Stimulated activated CD8-positive, alpha-beta memory T cell treated with anti-CD3 and anti-CD28 coated beads, Interleukin-12 subunit alpha, Interleukin-12 subunit beta, amount 100 ng/mL, for 1 hour (primary cell): ENCODE measurements around the gene HBB.

ENCODE experiments used
- DNase-seq: peaks from one replicate; pipeline ENCODE4 v3.0.0-alpha.2; 2020; ENCODE audit warnings: low read depth

Gene HBB

DNA sequence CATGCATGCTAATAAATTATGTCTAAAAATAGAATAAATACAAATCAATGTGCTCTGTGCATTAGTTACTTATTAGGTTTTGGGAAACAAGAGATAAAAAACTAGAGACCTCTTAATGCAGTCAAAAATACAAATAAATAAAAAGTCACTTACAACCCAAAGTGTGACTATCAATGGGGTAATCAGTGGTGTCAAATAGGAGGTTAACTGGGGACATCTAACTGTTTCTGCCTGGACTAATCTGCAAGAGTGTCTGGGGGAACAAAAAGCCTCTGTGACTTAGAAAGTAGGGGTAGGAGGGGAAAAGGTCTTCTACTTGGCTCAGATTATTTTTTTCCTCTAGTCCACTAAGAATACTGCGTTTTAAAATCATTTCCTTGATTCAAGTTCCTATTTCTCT lies 810 bp upstream of the HBB start:
- DNase-seq = no peak

DNA sequence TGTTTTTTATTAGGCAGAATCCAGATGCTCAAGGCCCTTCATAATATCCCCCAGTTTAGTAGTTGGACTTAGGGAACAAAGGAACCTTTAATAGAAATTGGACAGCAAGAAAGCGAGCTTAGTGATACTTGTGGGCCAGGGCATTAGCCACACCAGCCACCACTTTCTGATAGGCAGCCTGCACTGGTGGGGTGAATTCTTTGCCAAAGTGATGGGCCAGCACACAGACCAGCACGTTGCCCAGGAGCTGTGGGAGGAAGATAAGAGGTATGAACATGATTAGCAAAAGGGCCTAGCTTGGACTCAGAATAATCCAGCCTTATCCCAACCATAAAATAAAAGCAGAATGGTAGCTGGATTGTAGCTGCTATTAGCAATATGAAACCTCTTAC lies 1.4 kb downstream of the HBB start:
- no peak for DNase-seq

DNA sequence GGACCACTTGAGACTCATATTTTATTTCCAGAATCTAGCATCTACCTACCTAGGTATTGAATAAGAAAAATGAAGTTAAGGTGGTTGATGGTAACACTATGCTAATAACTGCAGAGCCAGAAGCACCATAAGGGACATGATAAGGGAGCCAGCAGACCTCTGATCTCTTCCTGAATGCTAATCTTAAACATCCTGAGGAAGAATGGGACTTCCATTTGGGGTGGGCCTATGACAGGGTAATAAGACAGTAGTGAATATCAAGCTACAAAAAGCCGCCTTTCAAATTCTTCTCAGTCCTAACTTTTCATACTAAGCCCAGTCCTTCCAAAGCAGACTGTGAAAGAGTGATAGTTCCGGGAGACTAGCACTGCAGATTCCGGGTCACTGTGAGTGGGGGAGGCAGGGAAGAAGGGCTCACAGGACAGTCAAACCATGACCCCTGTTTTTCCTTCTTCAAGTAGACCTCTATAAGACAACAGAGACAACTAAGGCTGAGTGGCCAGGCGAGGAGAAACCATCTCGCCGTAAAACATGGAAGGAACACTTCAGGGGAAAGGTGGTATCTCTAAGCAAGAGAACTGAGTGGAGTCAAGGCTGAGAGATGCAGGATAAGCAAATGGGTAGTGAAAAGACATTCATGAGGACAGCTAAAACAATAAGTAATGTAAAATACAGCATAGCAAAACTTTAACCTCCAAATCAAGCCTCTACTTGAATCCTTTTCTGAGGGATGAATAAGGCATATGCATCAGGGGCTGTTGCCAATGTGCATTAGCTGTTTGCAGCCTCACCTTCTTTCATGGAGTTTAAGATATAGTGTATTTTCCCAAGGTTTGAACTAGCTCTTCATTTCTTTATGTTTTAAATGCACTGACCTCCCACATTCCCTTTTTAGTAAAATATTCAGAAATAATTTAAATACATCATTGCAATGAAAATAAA lies 2.1 kb downstream of the HBB start:
- DNase-seq = no peak

DNA sequence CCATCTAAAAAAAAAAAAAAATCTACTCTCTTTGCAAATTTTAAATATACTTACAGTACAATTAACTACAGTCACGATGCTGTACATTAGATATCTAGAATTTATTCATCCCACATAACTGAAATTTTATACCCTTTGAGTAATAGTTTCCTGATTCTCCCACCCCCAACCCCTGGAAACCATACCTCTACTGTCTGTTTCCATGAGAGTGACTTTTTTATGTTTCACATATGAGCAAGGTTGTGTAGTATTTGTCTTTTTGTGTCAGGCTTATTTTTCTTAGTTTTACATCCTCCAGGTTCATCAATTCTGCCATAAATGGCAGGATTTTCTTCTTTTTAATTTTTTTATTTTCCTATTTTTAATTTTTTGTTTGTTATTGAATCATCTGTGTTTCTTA lies 3.2 kb downstream of the HBB start:
- no peak for DNase-seq

DNA sequence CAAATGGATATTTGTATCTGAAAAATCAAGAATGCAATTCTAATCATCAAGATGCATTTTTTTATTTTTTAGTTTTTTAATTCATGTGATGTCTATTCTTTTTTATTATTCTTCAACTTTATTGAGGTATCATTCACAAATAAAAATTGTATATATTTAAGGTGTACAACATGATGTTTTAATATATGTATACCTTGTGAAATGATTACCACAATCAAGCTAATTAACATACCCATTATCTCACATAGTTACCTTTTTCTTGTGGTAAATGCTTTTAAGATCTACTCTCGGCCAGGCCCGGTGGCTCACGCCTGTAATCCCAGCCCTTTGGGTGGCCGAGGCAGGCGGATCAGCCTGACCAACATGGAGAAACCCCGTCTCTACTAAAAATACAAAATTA lies 3.7 kb downstream of the HBB start:
- no peak for DNase-seq

DNA sequence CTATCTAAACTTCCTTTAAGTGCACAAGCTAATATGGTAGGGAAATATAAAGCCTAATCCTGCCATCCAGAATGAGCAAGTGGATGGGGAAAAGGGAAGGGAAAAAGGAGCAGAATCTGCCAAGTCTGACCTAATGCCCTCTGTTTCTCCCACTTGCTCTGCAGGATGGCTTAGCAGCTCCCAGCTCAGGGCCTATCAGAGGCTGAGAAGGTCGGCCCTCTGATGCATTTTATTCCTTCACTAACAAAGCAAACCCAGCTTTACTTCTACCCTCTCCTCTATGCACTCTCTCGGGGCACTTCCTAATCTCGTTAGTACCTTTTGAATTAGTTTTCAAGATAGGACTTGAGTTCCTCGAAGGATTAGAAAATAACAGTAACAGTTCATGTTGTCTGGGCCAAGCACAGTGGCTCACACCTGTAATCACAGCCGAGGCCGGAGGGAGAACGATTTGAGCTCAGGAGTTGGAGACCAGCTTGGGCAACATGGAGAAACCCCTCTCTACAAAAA lies 16.4 kb downstream of the HBB start:
- no peak for DNase-seq

DNA sequence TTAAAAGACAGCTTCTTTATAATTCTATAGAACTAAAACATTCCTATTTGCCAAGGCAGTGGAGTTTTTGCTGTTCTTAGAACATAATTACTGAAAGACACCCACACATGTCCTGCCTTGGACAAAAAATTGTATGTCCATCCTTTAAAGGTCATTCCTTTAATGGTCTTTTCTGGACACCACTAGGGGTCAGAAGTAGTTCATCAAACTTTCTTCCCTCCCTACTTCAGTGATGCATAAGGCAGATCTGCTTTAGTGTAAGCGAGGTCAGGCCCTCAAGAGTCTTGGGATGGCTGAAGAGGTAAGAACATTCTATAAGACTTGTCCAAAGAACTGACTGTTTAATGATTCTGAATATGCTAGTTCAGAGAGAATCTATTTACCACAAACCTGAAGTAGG lies 22.1 kb downstream of the HBB start:
- no peak for DNase-seq

DNA sequence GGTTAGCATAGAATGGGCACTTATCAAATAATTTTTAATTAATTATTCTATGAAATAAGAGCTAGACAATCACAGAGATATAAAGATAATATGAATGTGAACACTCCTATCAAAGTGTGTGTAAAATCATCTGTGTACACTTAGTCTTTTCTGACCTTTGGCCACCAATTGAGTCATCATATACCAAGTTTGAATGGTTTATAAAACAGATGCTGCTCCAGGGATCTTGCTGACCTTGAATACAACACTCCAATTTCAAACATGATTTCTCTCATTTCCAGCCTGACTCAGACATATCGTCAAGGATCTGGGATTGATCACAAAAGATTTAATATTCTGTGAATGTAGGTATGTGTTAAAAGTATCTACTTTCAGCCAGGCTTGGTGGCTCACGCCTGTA lies 23.5 kb downstream of the HBB start:
- no peak for DNase-seq

DNA sequence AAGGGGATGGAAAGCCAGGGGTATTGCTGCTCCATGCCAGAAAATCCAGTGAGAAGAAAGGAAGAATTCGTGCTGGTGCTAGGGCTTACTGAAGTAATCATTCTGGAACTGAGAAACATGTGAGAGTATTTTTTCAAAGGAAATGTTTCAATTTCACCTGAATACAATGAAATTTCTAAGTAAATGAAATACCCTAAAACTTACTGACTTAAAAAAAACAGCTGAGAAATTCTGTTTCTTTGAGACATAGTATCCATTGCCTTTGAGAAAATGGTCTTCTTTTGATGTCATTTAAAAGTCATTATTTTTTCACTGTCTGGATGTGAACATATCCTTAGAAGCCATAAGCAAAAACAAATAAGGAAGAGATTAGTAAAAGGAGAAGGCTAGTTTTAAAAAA lies 26.3 kb downstream of the HBB start, which contains the start of gene OR51V1:
Gene OR51V1 (minus strand): TSS at position 101 of the 400 bp plus-strand sequence. CDS start 0 bp downstream, at position 101.
- DNase-seq = no peak

DNA sequence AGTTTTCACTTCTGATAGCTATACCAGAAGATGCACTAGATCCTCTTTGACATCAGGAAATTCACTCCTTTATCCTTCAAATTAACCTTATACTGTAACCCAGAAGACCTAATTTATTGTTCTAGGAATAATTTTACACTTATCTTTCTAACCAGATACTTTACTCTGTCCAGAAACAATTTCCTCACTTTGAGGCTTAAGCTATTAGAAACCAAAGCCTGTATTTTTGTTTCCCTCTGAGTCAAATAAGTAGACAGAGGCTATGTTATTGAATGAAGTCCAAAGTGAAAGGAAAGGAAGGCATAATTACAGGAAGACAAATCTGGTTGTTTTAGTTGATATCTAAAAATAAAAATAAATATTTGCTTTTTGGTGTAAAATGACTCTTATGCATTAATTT lies 28.6 kb downstream of the HBB start:
- DNase-seq = no peak

DNA sequence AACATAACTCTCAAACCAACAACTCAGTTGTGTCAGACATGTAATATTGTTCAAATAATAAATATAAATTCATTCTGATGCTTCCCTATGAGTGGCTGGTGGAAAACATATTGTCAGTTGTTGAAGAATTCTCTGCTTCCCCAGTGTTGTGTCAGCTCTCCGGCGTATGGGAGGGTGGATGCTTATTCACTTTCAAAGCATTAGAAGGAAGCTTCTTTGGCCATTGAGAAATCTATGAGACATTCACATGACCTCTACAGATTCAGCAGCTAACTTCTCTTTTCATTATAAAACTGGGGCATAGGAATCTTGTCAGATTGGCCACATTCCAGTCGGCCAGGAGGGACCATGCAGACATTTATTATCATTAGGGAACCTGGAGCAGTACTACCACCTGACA lies 29.3 kb downstream of the HBB start:
- no peak for DNase-seq

DNA sequence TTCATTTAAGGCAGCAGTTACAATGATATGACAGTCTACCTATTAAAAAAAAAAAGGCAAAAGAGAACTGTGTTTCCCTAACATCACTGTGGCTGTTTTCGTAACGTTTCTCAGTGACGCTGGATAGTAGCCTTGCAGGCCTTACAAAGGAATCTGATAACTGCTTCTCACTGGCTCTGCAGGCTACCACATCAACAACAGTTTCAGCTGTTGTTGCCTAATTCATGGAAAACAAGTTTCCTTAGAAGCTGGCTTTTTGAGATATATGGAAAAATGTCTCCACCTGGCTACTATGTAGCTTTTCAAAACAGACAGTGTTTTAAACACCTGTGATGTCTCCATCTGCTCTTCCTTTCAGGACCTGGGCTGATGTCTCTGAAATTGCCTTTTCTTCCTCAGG lies 30.1 kb downstream of the HBB start:
- no peak for DNase-seq

DNA sequence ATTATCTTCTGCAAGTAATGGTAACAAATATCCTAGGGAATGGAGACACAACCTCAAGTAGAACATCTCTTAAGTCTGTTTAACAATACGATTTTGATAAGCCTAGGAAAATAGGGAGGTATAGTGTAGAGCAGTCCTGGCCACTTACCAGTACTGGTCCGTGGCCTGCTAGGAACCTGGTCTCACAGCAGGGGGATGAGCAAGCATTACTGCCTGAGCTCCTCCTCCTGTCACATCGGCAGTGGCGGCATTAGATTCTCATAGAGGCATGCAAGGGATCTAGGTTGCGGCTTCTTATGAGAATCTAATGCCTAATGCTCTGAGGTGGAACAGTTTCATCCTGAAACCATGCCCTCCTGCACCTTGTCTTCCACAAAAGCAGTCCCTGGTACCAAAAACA lies 30.8 kb downstream of the HBB start:
- DNase-seq = no peak

DNA sequence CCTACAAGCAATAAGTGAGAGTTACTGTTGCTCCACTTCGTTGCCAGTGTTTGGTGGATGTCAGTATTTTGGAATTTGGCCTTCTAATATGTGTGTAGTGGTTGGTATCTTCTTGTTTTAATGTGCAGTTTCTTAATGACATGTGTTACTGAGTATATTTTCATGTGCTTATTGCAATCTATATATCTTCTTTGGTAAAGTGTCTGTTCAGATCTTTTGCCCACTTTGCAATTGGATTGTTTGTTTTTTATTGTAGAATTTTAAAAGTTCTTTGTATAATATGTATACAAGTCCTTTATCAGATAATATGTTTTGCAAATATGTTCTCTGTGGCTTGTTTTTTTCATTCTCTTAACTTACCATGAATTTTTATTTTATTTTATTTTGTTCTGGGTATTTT lies 34.1 kb downstream of the HBB start:
- DNase-seq = no peak

DNA sequence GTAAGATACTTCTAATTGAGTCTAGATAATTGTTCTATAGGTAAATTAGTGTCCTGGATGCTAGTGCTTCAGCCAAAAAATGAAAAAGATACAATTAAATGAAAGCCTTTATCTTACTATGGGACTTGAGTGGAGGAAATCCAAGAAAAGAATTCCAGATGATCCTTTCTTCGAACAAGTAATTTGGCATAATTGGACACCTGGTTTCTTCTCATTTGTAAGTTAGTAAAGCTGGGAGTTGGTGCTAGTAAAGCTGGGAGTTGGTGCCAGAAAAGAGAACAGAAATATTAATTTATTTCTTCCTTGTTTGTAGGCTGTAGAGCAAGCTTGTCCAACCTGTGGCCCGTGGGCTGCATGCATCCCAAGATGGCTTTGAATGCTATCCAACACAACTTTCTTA lies 38.7 kb downstream of the HBB start:
- DNase-seq = no peak

DNA sequence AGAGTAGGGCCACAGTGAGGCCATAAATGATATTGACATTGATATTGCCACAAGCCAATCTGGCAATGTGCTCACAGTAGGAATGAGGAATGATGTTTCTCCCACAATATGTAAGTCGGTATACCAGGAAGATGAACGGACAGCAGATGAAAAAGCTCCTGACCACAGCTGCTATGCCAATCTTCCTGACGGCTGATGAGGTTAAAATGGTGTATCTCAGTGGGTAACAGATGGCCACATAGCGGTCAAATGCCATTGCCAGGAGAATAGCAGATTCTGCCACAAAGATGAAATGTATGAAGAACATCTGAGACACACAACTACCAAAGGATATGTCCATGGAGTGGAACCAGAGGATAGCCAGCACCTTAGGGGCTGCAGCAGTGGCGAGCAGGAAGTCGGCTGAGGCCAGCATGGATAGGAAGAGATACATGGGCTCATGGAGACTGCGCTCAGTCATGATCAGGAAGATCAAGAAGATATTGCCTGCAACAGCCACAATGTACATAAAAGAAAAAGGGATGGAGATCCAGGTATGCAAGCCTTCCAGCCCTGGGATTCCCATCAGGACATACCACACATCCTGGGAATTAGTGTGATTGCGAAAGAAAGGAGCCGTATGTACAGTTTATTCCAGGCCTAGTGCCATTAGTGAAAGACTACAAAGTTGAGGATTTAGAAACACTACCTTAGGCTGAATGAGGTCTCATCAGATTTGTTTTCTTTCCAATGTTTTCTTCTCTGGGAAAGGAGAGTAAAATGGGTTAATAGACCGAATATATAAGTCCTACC lies 48.6 kb downstream of the HBB start:
- no peak for DNase-seq
